CD4-positive, alpha-beta T cell treated with Interleukin-21 for 1 hour (primary cell): Measurements from ENCODE around the gene HIP1R.
A peak's percentile ranks its signal among the peaks of the same experiment; 100 is the strongest.

Source experiments
- DNase-seq: peaks from one replicate; pipeline ENCODE4 v3.0.0-alpha.2; 2020

The HIP1R gene

GRCh38 chr12:122834104-122834920 is 945 bp upstream of the HIP1R start:
- DNase-seq: peak; percentile 16

GRCh38 chr12:122835750-122836026 is 431 bp downstream of the HIP1R start:
- DNase-seq: peak; percentile 13

- DNase-seq: peak; percentile 54
Observed at GRCh38 chr12:122836027-122836921, 1.0 kb downstream of the HIP1R start.

- DNase-seq: no peak
Observed at GRCh38 chr12:122837306-122838265, 2.3 kb downstream of the HIP1R start.

GRCh38 chr12:122838841-122839240 is 3.6 kb downstream of the HIP1R start:
- DNase-seq: no peak

- no peak for DNase-seq
Observed at GRCh38 chr12:122839907-122840554, 4.8 kb downstream of the HIP1R start.

- no peak for DNase-seq
Observed at GRCh38 chr12:122840580-122841513, 5.6 kb downstream of the HIP1R start.

GRCh38 chr12:122841544-122842321 is 6.5 kb downstream of the HIP1R start:
- no peak for DNase-seq

- DNase-seq: no peak
Observed at GRCh38 chr12:122842505-122843405, 7.5 kb downstream of the HIP1R start.

GRCh38 chr12:122843455-122843854 is 8.2 kb downstream of the HIP1R start:
- DNase-seq: no peak

- no peak for DNase-seq
Observed at GRCh38 chr12:122844366-122844971, 9.2 kb downstream of the HIP1R start.

GRCh38 chr12:122845041-122845864 is 10.0 kb downstream of the HIP1R start:
- DNase-seq: no peak

- DNase-seq: no peak
Observed at GRCh38 chr12:122845865-122846621, 10.8 kb downstream of the HIP1R start.

GRCh38 chr12:122846622-122847515 is 11.6 kb downstream of the HIP1R start:
- DNase-seq: no peak

GRCh38 chr12:122847516-122847836 is 12.2 kb downstream of the HIP1R start:
- DNase-seq: no peak

GRCh38 chr12:122847921-122848421 is 12.7 kb downstream of the HIP1R start:
- no peak for DNase-seq
